PC-3 (cell line): ENCODE measurements around the gene THADA. TPM values are rescaled to one million over a fixed set of nuclear protein-coding genes. Genes with fewer than 3 reads are reported as not detected.

ENCODE experiments used
- ATAC-seq: fragments of 200-7000 bp; cut with Tn5 transposase; 2 replicates; pipeline ENCODE4 v1.9.1; 2020; ENCODE audit warnings: mild to moderate bottlenecking, moderate library complexity
- BruUV-seq: library from RNA; stranded (reverse); fragments of 400-500 nt; replicated peaks from 2 replicates; lab custom pipeline; 2021; lab: Mats Ljungman, UMichigan
- CTCF ChIA-PET: fragments of 300-600 bp; sonication (Branson Sonifier 250); formaldehyde crosslinking; loops from one replicate; lab custom pipeline; 2022; ENCODE audit warnings: antibody characterized with exemption; lab: Charles Lee
- POLR2A ChIA-PET: fragments of 300-600 bp; sonication (Branson Sonifier 250); formaldehyde crosslinking; loops from one replicate; lab custom pipeline; 2022; ENCODE audit warnings: antibody characterized with exemption; ENCODE audit not compliant: unreplicated experiment; lab: Charles Lee
- DNase-seq: peaks from one replicate; pipeline ENCODE4 v3.0.0-alpha.2; 2015
- H2AFZ ChIP-seq: fragments of 300-600 bp; sonication (generic); 2 replicates; pipeline ENCODE4 v1.6.0; 2016; ENCODE audit warnings: antibody characterized with exemption, low read length
- H3F3A ChIP-seq: fragments of 300-600 bp; sonication (generic); one replicate; pipeline ENCODE4 v1.6.0; 2017; ENCODE audit warnings: antibody characterized with exemption, low read length, control low read depth, mild to moderate bottlenecking; ENCODE audit not compliant: unreplicated experiment
- H3K27ac ChIP-seq: fragments of 300-600 bp; sonication (generic); 2 replicates; pipeline ENCODE4 v1.5.1; 2016; ENCODE audit warnings: mild to moderate bottlenecking, low read length
- H3K27me3 ChIP-seq: fragments of 300-600 bp; sonication (generic); 2 replicates; pipeline ENCODE4 v1.6.1; 2016; ENCODE audit warnings: low read length, mixed read lengths
- H3K36me3 ChIP-seq: fragments of 300-600 bp; sonication (generic); 2 replicates; pipeline ENCODE4 v1.6.1; 2016; ENCODE audit warnings: low read depth, mixed run types, low read length, mixed read lengths
- H3K4me1 ChIP-seq: fragments of 300-600 bp; sonication (generic); 2 replicates; pipeline ENCODE4 v1.5.1; 2016; ENCODE audit warnings: low read length; ENCODE audit not compliant: insufficient read depth
- H3K4me2 ChIP-seq: fragments of 300-600 bp; sonication (generic); 2 replicates; pipeline ENCODE4 v1.6.0; 2016; ENCODE audit warnings: low read length
- H3K4me3 ChIP-seq: fragments of 300-600 bp; sonication (generic); 2 replicates; pipeline ENCODE4 v1.5.1; 2016; ENCODE audit warnings: mild to moderate bottlenecking, low read length, mixed read lengths
- H3K79me2 ChIP-seq: fragments of 300-600 bp; sonication (generic); 2 replicates; pipeline ENCODE4 v1.6.1; 2017; ENCODE audit warnings: low read length, mixed read lengths
- H3K9ac ChIP-seq: fragments of 300-600 bp; sonication (generic); 2 replicates; pipeline ENCODE4 v1.6.0; 2016; ENCODE audit warnings: mild to moderate bottlenecking, low read length
- H3K9me2 ChIP-seq: fragments of 300-600 bp; sonication (generic); replicated peaks from 2 replicates; pipeline ENCODE4 v1.6.1; 2016; ENCODE audit warnings: mixed run types, low read length, mixed read lengths
- H3K9me3 ChIP-seq: fragments of 300-600 bp; sonication (generic); 2 replicates; pipeline ENCODE4 v1.6.1; 2016; ENCODE audit warnings: low read length, mixed read lengths
- H4K20me1 ChIP-seq: fragments of 300-600 bp; sonication (generic); 2 replicates; pipeline ENCODE4 v1.6.1; 2016; ENCODE audit warnings: low read length, mixed read lengths
- CTCF ChIP-seq: fragments of 300-600 bp; sonication (generic); conservative IDR thresholded peaks from 2 replicates; pipeline ENCODE4 v1.5.1; 2017; ENCODE audit warnings: antibody characterized with exemption, low read depth, mild to moderate bottlenecking, low read length
- EZH2 ChIP-seq: fragments of 300-600 bp; sonication (generic); IDR thresholded peaks from one replicate; pipeline ENCODE4 v1.6.1; 2017; ENCODE audit warnings: antibody characterized with exemption, mild to moderate bottlenecking, low read length; ENCODE audit not compliant: unreplicated experiment
- EZH2phosphoT487 ChIP-seq: fragments of 300-600 bp; sonication (generic); IDR thresholded peaks from 2 replicates; pipeline ENCODE4 v1.6.1; 2018; ENCODE audit warnings: mild to moderate bottlenecking, antibody characterized with exemption, low read length, borderline replicate concordance
- intact Hi-C: fragments of 100-400 bp; cut with micrococcal nuclease; formaldehyde crosslinking; loops from 2 replicates; pipeline ENCODE4 v1.9.0; 2023
- total RNA-seq: library from RNA; depleted of rRNA; stranded (reverse); fragments of >200 nt; gene quantifications from 2 replicates; pipeline ENCODE4 v1.2.3, GENCODE V29; 2014

THADA gene
- total RNA-seq, 1 experiment from 2014 or later = 33.6 TPM

- H3K4me3 ChIP-seq = no peak overlapping the region
- no peak overlapping the region for H3K27ac ChIP-seq
- ChIA-PET POLR2A (no interaction called here), CTCF (no interaction called here)
- no peaks in the 10 kb centered on the region for H4K20me1 ChIP-seq
- no peaks in the 10 kb centered on the region for H3F3A ChIP-seq
- H3K9ac ChIP-seq = no peak overlapping the region
- DNase-seq (no peak), ATAC-seq (no peak)
- no peaks in the 10 kb centered on the region for H3K79me2 ChIP-seq
- no peaks in the 10 kb centered on the region for H3K36me3 ChIP-seq
- intact Hi-C loops = no loop called here
- no TSS peak for BruUV-seq
- no peaks in the 10 kb centered on the region for H3K9me3 ChIP-seq
- no peak overlapping the region for H2AFZ ChIP-seq
- no peak for TF ChIP-seq EZH2
- no peak for TF ChIP-seq CTCF
- no peak for TF ChIP-seq EZH2phosphoT487
- H3K4me1 ChIP-seq = no peaks in the 10 kb centered on the region
- H3K27me3 ChIP-seq = no peaks in the 10 kb centered on the region
- H3K4me2 ChIP-seq = no peak overlapping the region
- no peaks in the 10 kb centered on the region for H3K9me2 ChIP-seq
Observed at GRCh38 chr2:43270461-43270860, 325.4 kb downstream of the THADA start.

GRCh38 chr2:43269706-43270105, 326.1 kb downstream of the THADA start:
- no peaks in the 10 kb centered on the region for H3F3A ChIP-seq
- H3K9me3 ChIP-seq = no peaks in the 10 kb centered on the region
- ATAC-seq (no peak), DNase-seq (no peak)
- H3K9me2 ChIP-seq = no peaks in the 10 kb centered on the region
- H3K4me2 ChIP-seq = no peak overlapping the region
- H2AFZ ChIP-seq = no peak overlapping the region
- no peak for TF ChIP-seq CTCF
- TF ChIP-seq EZH2phosphoT487 = no peak
- TF ChIP-seq EZH2 = no peak
- H3K27me3 ChIP-seq = no peaks in the 10 kb centered on the region
- intact Hi-C loops = no loop called here
- H3K79me2 ChIP-seq = no peaks in the 10 kb centered on the region
- no peak overlapping the region for H3K4me3 ChIP-seq
- ChIA-PET CTCF (no interaction called here), POLR2A (no interaction called here)
- H3K4me1 ChIP-seq = no peaks in the 10 kb centered on the region
- H4K20me1 ChIP-seq = no peaks in the 10 kb centered on the region
- H3K9ac ChIP-seq = no peak overlapping the region
- H3K36me3 ChIP-seq = no peaks in the 10 kb centered on the region
- H3K27ac ChIP-seq = no peak overlapping the region
- BruUV-seq = no TSS peak

- no peaks in the 10 kb centered on the region for H3K36me3 ChIP-seq
- TF ChIP-seq CTCF = no peak
- no peak for TF ChIP-seq EZH2
- TF ChIP-seq EZH2phosphoT487 = no peak
- ATAC-seq (no peak), DNase-seq (no peak)
- H3K4me1 ChIP-seq = no peaks in the 10 kb centered on the region
- no peak overlapping the region for H2AFZ ChIP-seq
- H3F3A ChIP-seq = no peaks in the 10 kb centered on the region
- no peaks in the 10 kb centered on the region for H4K20me1 ChIP-seq
- no peaks in the 10 kb centered on the region for H3K9me3 ChIP-seq
- H3K9me2 ChIP-seq = no peaks in the 10 kb centered on the region
- POLR2A ChIA-PET = no interaction called here
- no peaks in the 10 kb centered on the region for H3K27me3 ChIP-seq
- H3K27ac ChIP-seq = no peak overlapping the region
- no peaks in the 10 kb centered on the region for H3K79me2 ChIP-seq
- CTCF ChIA-PET = no interaction called here
- H3K9ac ChIP-seq = no peak overlapping the region
- intact Hi-C loops = no loop called here
- no peak overlapping the region for H3K4me2 ChIP-seq
- BruUV-seq = no TSS peak
- H3K4me3 ChIP-seq = no peak overlapping the region
Observed at GRCh38 chr2:43269074-43269572, 326.7 kb downstream of the THADA start.
